GM21381 (cell line): ENCODE measurements around the gene TMEM255B.
"Not testable (repeated sequence)": the region's sequence is repeated elsewhere in the genome, so short reads cannot be mapped to it uniquely, and the experiment has no call there.

Experiments
- ATAC-seq: cut with Tn5 transposase; IDR thresholded peaks from one replicate; pipeline ENCODE4 v1.9.1; 2021; ENCODE audit warnings: mild to moderate bottlenecking, moderate library complexity; ENCODE audit not compliant: unreplicated experiment

TMEM255B gene

DNA sequence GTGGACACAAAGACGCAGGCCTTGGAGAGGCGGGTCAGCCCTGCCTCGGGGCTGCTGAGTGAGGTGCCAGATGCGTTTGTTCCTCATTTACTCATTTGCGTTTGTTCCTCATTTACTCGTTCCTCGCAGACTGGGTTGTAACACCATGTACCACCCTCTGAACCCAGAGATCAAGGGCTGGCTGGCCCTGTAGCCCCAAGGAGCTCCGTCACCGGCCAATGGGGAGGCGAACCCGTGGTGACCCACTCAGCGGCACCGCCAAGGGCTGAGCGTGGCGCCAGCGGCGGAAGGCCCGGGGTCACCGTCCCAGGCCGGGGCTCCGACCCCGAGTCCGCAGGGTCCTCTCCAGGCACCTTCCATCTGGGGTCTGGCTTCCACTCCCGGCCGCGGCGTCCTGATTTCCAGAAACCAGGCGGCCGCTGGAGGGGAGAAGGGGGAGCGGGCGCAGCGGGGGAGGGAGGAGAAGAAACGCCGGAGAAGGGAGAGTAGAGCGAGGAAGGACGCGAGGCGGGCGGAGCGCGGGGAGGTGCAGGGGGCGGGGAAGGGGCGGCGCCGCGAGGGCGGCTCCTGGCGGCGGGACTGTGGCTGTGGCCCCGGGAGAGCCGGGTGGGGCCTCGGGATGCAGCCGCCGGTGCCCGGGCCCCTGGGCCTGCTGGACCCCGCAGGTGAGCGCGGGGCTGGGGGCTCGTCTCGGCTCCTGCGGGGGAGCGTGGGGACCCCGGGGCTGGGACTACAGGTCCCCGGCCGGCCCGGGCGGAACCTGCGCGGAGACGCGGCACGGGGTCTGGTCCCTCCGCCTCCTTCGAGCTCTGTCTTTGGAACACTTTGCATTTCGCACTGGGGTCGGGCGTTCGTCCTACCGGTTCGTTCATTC is at the start of gene TMEM255B:
TMEM255B (plus strand) TSS at position 576 of the 874 bp plus-strand sequence; CDS start at position 620, 44 bp downstream.
- ATAC-seq: peak; percentile 87

GRCh38 chr13:113722921-113723320 is 36.1 kb upstream of the TMEM255B start:
- ATAC-seq: no peak

- no peak for ATAC-seq
Observed at GRCh38 chr13:113723410-113724015, 35.5 kb upstream of the TMEM255B start.

- no peak for ATAC-seq
Observed at GRCh38 chr13:113724016-113724758, 34.8 kb upstream of the TMEM255B start.

DNA sequence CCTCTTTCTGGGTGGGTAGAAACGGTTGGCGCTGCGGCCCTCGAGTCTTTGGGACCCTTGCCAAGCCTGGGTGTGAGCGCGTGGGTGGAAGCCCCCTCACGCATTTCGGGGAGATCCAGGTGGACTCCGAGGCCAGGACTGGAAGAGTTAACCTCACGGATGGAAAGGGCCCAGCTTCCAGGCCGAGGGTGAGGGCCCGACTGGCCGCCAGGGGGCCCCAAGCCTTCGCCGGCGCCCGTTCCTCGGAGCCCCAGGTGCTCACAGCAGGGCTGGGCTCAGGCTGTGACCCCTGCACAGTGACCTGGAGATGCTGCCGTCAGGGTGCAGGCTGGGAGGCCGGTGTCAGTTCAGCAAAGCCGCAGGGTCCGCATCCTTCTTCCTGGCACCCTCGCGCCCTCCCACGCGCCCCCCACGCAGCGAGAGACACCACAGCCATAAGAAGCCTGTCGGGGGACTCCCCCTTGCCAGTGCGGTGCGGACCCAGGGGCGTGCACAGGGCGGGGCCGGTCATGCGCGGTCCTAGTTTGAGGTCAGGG is 34.2 kb upstream of the TMEM255B start:
- ATAC-seq: peak; percentile 84

- not testable (repeated sequence) for ATAC-seq
Observed at GRCh38 chr13:113725329-113726105, 33.5 kb upstream of the TMEM255B start.

DNA sequence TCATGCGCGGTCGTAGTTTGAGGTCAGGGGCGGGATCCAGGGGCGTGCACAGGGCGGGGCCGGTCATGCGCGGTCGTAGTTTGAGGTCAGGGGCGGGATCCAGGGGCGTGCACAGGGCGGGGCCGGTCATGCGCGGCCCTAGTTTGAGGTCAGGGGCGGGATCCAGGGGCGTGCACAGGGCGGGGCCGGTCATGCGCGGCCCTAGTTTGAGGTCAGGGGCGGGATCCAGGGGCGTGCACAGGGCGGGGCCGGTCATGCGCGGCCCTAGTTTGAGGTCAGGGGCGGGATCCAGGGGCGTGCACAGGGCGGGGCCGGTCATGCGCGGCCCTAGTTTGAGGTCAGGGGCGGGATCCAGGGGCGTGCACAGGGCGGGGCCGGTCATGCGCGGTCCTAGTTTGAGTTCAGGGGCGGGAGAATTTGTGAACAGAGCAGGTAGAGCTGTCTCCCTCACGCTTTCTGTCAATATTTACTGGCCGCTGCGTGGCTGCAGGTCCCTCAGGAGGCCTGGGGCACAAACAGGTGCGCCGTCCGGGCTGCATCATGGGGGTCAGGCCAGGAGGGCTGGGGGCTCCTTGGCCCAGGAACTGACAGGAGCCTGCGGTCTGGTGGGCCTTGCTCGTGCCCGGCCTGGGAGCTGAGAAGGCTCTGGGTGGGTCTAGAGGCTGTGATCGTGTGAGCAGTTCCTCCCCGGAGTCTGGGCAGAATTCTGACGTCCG is 32.8 kb upstream of the TMEM255B start:
- ATAC-seq: not testable (repeated sequence)

DNA sequence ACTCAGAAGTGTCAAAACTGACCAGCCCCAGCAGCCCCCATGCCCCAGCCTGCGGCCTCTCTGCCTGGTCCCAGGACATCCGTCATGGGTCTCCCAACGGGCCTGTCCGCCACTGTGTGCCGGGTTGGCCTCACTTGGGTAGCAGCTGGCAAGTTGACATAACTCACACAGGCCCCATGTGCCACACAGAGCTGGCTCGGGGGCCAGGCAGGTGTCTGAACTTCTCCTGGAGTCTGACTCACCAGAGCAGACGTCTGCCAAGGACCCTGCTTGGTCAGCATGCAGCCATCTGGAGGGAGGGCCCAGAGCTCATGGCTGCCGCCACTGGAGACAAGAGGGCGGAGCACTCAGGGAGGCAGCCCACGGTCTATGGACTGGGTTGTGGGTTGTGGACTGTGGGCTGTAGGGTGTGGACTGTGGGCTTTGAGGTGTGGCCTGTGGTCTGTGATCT is 32.0 kb upstream of the TMEM255B start:
- ATAC-seq: no peak

DNA sequence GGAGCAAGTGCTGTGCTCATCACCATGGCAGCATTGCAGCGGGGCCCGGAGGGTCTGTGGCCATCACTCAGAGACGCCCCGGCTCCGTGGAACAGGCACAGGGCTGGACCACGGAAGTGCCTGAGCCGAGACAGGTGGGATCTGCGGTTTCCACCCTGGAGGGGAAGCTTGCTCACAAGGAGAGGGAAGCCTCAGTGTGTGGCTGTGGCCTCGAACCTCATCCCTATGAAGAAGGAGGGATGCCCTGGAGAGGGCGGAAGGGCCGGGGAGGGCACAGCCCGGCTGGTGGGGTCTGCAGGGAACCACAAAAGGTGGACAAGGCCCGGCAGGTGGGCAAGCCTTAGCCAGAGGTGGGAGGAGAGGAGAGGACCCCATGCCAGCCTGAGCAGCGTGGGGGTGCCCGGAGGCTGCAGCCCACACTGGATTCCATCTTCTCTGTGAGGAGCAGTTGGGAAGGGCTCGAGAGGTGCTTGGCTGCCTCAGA is 30.4 kb upstream of the TMEM255B start:
- no peak for ATAC-seq

DNA sequence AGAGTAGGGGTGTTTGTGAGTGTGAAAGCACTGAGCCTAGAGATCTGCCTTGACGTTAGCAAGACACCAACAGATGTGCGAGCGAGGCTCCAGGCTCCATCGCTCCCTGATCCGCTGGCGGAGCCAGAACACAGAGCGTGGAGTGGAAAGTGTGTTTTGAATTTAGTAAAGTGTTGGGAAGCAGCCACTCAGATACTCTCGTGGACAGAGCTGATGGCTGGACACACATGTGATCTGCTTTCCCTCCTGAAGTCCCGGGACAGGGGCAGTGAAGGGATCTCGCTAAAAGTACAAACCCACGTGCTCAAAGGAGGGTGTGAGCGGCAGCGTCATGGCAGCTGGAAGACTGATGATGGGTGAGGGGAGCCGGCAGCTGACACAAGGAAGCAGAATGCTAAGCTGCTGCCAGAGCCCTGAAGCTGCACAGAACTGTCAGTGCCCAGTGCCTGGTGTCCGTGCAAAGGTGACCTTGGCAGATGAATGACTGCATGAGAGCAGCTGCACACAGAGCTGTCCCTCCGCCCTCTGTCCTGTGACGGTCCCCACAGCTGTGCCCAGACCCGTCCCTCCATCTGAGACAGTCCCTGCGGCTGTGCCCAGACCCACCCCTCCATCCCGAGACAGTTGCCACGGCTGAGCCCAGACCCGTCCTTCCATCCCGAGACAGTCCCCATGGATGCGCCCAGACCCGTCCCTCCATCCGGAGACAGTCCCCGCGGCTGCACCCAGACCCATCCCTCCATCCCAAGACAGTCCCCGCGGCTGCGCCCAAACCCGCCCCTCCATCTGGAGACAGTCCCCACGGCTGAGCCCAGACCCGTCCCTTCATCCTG is 29.6 kb upstream of the TMEM255B start:
- no peak for ATAC-seq

- ATAC-seq: no peak
Observed at GRCh38 chr13:113730258-113730691, 28.8 kb upstream of the TMEM255B start.

DNA sequence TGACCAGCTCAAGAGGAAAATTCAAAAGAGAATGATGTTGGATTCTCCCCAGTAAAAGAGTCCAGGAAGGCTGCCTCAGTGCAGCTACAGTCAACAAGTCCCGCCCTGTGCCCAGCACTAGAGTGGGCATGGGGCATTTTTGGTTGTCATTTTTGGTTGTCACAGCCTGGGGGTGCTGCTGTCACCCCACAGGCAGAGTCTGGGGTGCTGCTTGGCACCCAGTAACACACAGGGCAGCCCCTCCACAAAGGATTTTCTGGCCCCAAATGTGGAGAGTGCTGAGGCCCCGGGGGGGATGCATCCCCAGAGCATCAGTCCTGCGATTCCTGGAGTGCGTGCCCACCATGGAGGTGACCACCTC is 28.2 kb upstream of the TMEM255B start:
- ATAC-seq: no peak

DNA sequence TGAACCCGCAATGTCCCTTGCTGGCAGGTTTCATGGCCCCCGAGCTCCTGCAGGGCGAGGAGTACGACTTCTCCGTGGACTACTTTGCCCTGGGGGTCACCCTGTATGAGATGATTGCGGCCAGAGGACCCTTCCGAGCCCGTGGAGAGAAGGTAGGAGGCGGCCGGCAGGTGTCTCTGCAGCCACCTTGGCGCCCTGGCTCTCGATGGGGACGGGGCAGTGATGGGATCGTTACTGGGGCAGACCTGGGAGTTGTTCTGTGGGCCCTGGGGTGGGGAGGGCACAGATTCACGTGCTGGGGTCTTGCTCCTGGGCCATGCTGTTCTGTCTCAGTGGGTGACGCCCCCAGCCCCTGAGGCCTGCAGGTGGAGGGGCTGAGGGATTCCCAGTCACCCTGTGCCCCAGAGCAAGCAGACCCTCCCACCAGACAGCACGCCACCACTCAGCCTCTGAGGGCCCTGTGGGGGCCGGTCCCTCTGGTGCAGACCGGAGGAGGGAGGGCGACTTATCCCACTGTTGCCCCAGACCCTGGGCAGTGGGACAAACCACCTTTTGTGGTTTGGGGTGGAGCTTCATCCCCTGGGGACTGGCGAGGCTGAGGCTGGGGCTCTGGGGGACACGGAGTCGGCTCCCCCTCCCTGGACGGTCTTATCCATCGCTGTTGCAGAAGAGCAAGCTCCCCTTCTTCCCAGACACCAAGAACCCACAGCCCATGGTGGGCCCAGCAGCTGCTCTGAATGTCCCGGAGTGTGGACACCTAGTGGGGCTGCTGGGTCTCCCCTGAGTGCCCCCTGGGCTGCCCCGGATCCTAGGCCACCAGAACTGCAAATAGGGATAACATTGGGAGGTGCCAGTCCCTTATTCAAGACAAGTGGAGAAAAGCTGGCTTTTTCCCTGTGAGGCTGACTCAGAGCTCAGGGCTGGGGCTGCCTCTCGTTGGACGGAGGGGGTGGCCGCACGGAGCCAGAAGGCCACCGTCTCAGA is 27.5 kb upstream of the TMEM255B start:
- ATAC-seq: no peak

- no peak for ATAC-seq
Observed at GRCh38 chr13:113732176-113732960, 26.7 kb upstream of the TMEM255B start.

DNA sequence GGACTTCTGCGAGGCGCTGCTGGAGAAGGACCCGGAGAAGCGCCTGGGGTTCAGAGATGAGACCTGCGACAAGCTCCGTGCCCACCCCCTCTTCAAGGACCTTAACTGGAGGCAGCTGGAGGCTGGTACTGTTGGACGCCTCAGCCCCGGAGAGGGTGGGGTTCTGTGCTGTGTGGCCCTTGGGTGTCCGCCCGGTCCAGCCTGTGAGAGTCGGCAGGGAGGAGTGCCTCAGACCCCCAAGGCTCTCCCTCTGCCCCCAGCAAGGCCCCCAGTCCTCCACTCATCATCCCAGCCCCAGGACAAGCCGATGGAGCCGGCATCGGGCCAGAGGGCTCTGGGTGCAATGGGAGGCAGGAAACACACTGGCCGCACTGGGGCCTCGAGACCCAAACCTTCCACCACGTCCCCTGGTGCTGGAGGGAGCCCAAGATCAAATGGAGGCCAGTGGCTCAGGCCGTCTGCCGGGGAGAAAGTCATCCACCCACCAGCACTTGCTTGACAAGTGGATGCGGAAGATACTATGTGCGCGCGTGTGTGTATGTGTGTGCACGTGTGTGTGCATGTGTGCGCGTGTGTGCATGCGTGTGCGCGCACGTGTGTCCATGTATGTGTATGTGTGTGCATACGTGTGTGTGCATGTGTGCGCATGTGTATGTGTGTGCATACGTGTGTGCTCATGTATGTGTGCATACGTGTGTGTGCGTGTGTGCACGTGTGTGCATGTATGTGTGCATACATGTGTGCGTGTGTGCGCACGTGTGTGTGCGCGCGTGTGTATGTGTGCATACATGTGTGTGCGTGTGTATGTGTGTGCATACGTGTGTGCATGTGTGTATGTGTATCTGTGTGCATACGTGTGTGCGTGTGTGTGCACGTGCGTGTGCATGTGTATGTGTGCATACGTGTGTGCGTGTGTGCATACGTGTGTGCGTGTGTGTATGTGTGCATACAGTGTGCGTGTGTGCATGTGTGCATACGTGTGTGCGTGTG is 25.8 kb upstream of the TMEM255B start:
- ATAC-seq: no peak
